CD4-positive, alpha-beta T cell (primary cell): ENCODE results near the gene HSD17B4. TPM values are rescaled to one million over a fixed set of nuclear protein-coding genes. Genes with fewer than 3 reads are reported as not detected.
A peak's percentile ranks its signal among the peaks of the same experiment; 100 is the strongest.

Experiments used
- ATAC-seq: fragments of 200-7000 bp; cut with Tn5 transposase; one replicate; pipeline ENCODE4 v1.10.0; 2022; ENCODE audit warnings: mild to moderate bottlenecking; ENCODE audit not compliant: poor library complexity
- CTCF ChIA-PET: fragments of 350-600 bp; sonication (Branson Sonifier 250); formaldehyde crosslinking; loops from one replicate; lab custom pipeline; 2021; ENCODE audit warnings: antibody characterized with exemption, inconsistent platforms; lab: Charles Lee
- POLR2A ChIA-PET: fragments of 350-600 bp; sonication (Branson Sonifier 250); formaldehyde crosslinking; loops from one replicate; lab custom pipeline; 2021; ENCODE audit warnings: antibody characterized with exemption, inconsistent platforms; lab: Charles Lee
- DNase-seq, 14 experiments: peaks; one replicate each; pipeline ENCODE4 v3.0.0-alpha.2; 2013 to 2020; ENCODE audit warnings: mixed read lengths in 2 of 14
- H3K27ac ChIP-seq, 2 donors: one replicate each; pipeline versions ENCODE4 v1.5.1 to v1.7.0; 2013; ENCODE audit warnings: low read length in 2 of 2, low read depth in 1 of 2, mild to moderate bottlenecking in 1 of 2
- H3K27me3 ChIP-seq, 2 experiments: 1 replicate in 1 of 2; 2 replicates in 1 of 2; pipeline versions ENCODE4 v1.6.1 to v1.7.0; 2013; ENCODE audit warnings: low read length in 2 of 2, control low read depth in 1 of 2, mild to moderate bottlenecking in 1 of 2, moderate library complexity in 1 of 2; ENCODE audit not compliant: insufficient read depth in 2 of 2, control insufficient read depth in 1 of 2
- H3K36me3 ChIP-seq: one replicate; pipeline ENCODE4 v1.6.1; 2013; ENCODE audit warnings: low read length, control low read depth; ENCODE audit not compliant: insufficient read depth
- H3K4me1 ChIP-seq: one replicate; pipeline ENCODE4 v1.6.1; 2013; ENCODE audit warnings: low read length, control low read depth; ENCODE audit not compliant: insufficient read depth
- H3K4me3 ChIP-seq: one replicate; pipeline ENCODE4 v1.5.1; 2013; ENCODE audit warnings: mild to moderate bottlenecking, low read length, moderate library complexity
- H3K9me3 ChIP-seq, 2 experiments: 1 replicate in 1 of 2; 2 replicates in 1 of 2; pipeline versions ENCODE4 v1.6.1 to v1.7.0; 2013; ENCODE audit warnings: low read length in 2 of 2, mild to moderate bottlenecking in 2 of 2, control low read depth in 1 of 2, moderate library complexity in 1 of 2; ENCODE audit not compliant: control insufficient read depth in 1 of 2, insufficient read depth in 1 of 2
- H3K27ac Mint-ChIP-seq: one replicate; pipeline ENCODE4 v1.8.0; 2020; ENCODE audit warnings: mixed read lengths
- H3K27me3 Mint-ChIP-seq: one replicate; pipeline ENCODE4 v1.8.0; 2021; ENCODE audit warnings: mixed read lengths
- H3K36me3 Mint-ChIP-seq: one replicate; pipeline ENCODE4 v1.8.0; 2021; ENCODE audit warnings: low read depth, mixed read lengths
- H3K4me1 Mint-ChIP-seq: one replicate; pipeline ENCODE4 v1.8.0; 2021; ENCODE audit warnings: low read depth, mixed read lengths
- H3K4me3 Mint-ChIP-seq: one replicate; pipeline ENCODE4 v1.8.0; 2020; ENCODE audit warnings: mild to moderate bottlenecking, mixed read lengths
- H3K9me3 Mint-ChIP-seq: one replicate; pipeline ENCODE4 v1.8.0; 2020; ENCODE audit warnings: mixed read lengths
- intact Hi-C, 2 experiments: fragments of 100-400 bp; cut with DNase I in 1 of 2; cut with micrococcal nuclease in 1 of 2; formaldehyde crosslinking; loops; one replicate each; pipeline versions ENCODE4 v1.15.1 to v1.9.0; 2023 to 2025; cut with DNase I, micrococcal nuclease
- total RNA-seq, 174 experiments: library from RNA in 2 of 174; stranded (reverse) in 2 of 174; gene quantifications; one replicate each; pipeline ENCODE4 v1.2.3 and lab custom pipeline; 2021 to 2026
- TF ChIP-seq, protein P1 (sequence below): fragments of 200-600 bp; IDR thresholded peaks from one replicate; pipeline ENCODE4 v1.8.0; 2022; ENCODE audit warnings: antibody characterized with exemption, mild to moderate bottlenecking

HSD17B4 gene
- total RNA-seq, 2 experiments from 2014 or later, result 11.9 to 13.1 TPM

DNA sequence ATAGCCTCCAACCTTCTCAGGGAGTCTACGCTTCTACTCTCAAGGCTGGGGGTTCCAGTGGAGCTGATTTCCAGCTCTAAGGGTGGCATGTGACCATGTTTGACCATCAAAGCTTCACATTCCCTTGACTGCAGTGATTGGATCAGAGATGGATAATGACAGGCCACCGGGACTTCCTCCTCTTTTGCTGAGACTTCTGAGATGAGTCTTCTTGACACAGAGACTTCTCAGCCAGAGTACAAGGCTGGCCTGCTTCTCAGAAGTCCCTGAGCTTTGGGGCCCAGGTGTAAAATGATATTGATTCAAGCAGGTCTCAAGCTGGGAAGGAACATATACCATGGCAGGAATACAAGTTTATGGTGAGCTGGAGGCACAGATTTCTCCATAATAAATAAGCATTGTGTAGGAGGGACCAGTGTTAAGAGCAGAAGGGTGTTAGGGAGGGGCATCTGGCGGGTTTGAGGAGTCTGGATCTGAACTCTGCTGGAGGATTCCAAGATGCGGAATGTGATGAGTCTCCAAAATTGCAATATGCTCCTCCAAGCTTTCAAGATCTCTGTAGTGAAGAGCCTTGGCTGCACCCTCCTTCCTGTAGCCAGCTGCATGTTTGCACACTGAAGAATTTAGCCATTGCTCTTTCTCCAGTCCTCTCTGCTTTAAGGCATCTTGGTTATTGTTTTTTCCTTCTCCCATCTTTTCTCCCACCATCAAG lies 41.7 kb upstream of the HSD17B4 start:
- POLR2A ChIA-PET, result interaction anchor here (1.0 to 3.1 kb wide), 6 partner anchors 9 to 423 kb away, joined by 3 to 10 read pairs (median 4); partner anchors contain the start of genes DMXL1 and HSD17B4
- Histone ChIP-seq H3K27ac (no peak overlapping the region), H3K36me3 (no peaks in the 10 kb centered on the region), H3K9me3 (no peaks in the 10 kb centered on the region), H3K4me3 (no peak overlapping the region), H3K27me3 (no peaks in the 10 kb centered on the region), H3K4me1 (peaks cover 8% of the 10 kb centered on the region)
- no peaks in the 10 kb centered on the region for H3K36me3 Mint-ChIP-seq
- no peaks in the 10 kb centered on the region for H3K27me3 Mint-ChIP-seq
- peaks cover 20% of the 10 kb centered on the region for H3K4me1 Mint-ChIP-seq
- ATAC-seq (no peak), DNase-seq (no peak)
- CTCF ChIA-PET, result interaction anchor here (2.0 to 3.4 kb wide), 6 partner anchors 45 to 422 kb away, joined by 8 to 35 read pairs (median 13); partner anchors contain the start of gene DTWD2
- peak overlapping the region; percentile 21 for H3K4me3 Mint-ChIP-seq
- H3K27ac Mint-ChIP-seq, result no peak overlapping the region
- no peaks in the 10 kb centered on the region for H3K9me3 Mint-ChIP-seq
- TF ChIP-seq, protein P1, sequence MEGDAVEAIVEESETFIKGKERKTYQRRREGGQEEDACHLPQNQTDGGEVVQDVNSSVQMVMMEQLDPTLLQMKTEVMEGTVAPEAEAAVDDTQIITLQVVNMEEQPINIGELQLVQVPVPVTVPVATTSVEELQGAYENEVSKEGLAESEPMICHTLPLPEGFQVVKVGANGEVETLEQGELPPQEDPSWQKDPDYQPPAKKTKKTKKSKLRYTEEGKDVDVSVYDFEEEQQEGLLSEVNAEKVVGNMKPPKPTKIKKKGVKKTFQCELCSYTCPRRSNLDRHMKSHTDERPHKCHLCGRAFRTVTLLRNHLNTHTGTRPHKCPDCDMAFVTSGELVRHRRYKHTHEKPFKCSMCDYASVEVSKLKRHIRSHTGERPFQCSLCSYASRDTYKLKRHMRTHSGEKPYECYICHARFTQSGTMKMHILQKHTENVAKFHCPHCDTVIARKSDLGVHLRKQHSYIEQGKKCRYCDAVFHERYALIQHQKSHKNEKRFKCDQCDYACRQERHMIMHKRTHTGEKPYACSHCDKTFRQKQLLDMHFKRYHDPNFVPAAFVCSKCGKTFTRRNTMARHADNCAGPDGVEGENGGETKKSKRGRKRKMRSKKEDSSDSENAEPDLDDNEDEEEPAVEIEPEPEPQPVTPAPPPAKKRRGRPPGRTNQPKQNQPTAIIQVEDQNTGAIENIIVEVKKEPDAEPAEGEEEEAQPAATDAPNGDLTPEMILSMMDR, result no peak
- intact Hi-C loops, result loop anchor here (1.0 to 5.0 kb wide), 5 partner anchors 78 to 387 kb away; partner anchors contain the start of gene DMXL1 (in 1 of the 2)

DNA sequence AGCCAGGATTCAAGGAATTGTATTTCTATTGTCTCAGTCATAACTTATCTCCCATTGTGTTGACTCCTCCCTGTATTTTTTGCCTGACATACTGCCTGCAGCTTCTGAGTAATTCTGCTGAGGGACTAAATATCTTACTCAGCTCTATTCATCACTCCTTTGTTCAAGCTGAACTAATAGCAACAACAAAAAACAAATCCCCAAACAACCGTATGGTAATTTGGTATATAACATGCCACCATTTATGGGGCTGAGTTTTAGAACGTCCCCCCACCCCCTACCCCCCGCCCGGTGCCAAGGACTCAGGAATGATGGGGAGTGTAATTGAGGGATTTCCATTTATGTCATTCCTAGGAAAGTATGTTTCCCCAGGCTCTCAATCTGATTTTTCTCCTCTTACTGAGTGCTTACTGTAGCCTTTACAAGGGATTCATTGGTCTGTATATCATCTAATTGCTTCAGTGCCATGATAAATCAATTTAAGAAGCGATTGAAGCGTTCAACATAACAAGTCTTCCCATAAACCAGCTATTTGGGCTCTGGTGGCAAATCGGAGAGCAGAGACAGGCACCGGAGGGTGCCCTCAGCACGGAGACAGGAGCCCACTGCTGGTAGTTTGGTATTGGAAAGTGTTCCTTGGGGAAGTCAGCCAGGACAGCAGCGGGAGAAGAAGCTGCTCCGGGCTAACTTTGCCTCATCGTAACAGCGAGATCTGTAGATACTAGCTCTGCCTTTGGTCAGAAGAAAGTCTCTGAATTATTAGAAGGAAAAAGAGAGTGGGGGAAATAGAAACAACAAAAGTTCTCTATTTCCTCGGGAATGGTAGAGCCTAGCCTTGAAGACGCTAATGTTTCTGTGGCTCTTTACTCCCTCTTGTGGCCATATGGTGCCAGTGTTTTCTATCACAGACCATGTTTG lies 40.7 kb upstream of the HSD17B4 start:
- Histone ChIP-seq H3K4me1 (peaks cover 8% of the 10 kb centered on the region), H3K27me3 (no peaks in the 10 kb centered on the region), H3K27ac (no peak overlapping the region), H3K9me3 (no peaks in the 10 kb centered on the region), H3K4me3 (peak overlapping the region; percentile 62), H3K36me3 (no peaks in the 10 kb centered on the region)
- Mint-ChIP-seq H3K27me3 (no peaks in the 10 kb centered on the region), H3K9me3 (no peaks in the 10 kb centered on the region), H3K4me1 (peaks cover 20% of the 10 kb centered on the region), H3K36me3 (no peaks in the 10 kb centered on the region), H3K27ac (peak overlapping the region; percentile 31), H3K4me3 (peak overlapping the region; percentile 85)
- ChIA-PET POLR2A (interaction anchor here (0.6 to 3.1 kb wide), 17 partner anchors 10 to 424 kb away, joined by 3 to 10 read pairs (median 5); partner anchors contain the start of genes DMXL1, DTWD2 and HSD17B4), CTCF (interaction anchor here (0.6 to 3.4 kb wide), 28 partner anchors 11 to 425 kb away, joined by 3 to 35 read pairs (median 4); partner anchors contain the start of genes DMXL1 and DTWD2)
- DNase-seq (peak in 13 of 14 experiments; percentile 11 to 87 (median 43)), ATAC-seq (peak; percentile 94)
- intact Hi-C loops, result loop anchor here (1.0 to 5.0 kb wide), 10 partner anchors 79 to 423 kb away; partner anchors contain the start of genes DMXL1 (in 2 of the 2) and DTWD2 (in 2 of the 2)
- TF ChIP-seq, protein P1, result peak; percentile 92
